Fibroblast of mammary gland (primary cell): ENCODE results near the gene GADL1.

Experiments used
- DNase-seq: peaks from one replicate; pipeline ENCODE4 v3.0.0-alpha.2; 2010; ENCODE audit warnings: low read depth
- H3K4me3 ChIP-seq: 2 replicates; pipeline ENCODE4 v1.5.1; 2011; ENCODE audit warnings: low read depth, mild to moderate bottlenecking, low read length, moderate library complexity; ENCODE audit not compliant: control insufficient read depth
- CTCF ChIP-seq: conservative IDR thresholded peaks from 2 replicates; pipeline ENCODE4 v1.5.1; 2011; ENCODE audit warnings: low read depth, low read length, inconsistent platforms; ENCODE audit not compliant: control insufficient read depth, insufficient read depth

Gene GADL1

DNA sequence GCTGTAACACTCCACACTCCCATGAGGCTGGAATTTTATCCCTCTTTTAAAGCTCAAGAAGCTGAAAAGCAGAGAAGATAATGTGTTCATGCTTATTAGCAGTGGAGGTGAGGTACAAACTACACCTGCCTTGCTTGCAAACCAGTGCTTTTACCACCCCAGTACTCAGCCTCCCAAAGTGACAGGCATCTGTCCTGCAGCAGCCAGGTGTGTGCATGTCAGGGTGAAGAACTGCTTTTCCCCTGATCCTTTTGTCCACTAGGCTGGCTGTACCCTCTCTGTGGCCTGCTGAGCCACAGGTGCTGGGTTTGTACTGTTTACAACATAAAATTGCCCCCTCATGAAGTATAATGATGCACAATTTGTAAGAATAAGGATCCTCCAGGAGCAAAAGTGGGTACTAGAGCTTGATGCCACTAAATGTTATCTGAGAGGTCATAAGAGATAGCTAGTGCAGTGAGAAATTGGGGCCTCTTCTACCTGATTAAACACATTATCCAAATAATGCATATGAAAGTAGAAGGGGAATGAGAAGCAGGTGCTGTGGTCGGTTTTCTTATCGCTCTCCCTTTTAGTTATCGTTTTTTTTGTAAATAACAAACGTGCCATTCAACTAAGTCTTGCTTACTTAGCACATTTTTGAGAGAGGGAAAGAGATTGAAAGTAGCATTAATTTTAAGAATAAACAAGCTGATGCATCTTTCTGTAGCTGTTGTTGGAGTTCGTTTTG lies 39.2 kb upstream of the GADL1 start:
- no peak for TF ChIP-seq CTCF
- DNase-seq = no peak
- no peak overlapping the region for H3K4me3 ChIP-seq

DNA sequence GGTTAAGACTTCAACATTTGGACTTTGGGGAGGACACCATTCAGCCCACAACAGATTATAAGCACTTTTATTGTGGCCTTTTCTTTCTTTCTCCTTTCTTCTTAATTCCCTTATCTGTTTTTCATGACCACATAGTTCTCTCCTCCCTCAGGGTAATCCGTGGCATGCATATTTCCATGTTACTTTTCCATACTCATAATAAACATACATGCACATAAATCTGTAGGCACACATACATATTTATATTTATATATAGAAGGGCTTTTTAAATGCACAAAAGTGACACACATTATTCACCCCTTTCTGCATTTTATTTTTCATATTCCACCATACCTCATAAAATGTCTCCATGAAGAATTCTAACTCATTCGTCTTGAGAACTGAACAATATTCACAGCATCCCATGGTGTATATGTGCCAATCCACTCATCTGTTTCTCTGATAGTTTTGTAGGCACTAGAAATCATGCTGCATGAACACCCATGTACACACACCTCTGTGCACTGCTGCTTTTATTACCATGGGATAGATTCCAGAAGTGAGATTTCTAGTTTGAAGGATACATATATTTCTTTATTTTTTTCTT lies 38.1 kb upstream of the GADL1 start:
- TF ChIP-seq CTCF = no peak
- DNase-seq = no peak
- H3K4me3 ChIP-seq = no peak overlapping the region

DNA sequence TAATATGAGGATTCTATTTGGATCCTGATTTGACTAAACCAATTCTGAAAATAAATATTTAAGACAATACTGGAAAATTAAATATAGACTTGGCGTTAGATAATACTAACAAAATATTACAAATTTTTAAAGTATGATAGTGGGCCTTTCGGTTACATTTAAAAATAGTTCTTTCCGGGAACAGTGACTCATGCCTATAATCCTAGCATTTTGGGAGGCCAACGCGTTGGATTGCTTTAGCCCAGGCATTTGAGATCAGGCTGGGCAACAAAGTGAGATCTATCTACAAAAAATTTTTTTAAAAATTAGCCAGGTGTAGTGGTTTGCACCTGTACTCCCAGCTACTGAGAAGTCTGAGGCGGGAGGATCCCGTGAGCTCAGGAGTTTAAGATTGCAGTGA lies 30.3 kb upstream of the GADL1 start:
- no peak overlapping the region for H3K4me3 ChIP-seq
- no peak for TF ChIP-seq CTCF
- peak; percentile 31 for DNase-seq

DNA sequence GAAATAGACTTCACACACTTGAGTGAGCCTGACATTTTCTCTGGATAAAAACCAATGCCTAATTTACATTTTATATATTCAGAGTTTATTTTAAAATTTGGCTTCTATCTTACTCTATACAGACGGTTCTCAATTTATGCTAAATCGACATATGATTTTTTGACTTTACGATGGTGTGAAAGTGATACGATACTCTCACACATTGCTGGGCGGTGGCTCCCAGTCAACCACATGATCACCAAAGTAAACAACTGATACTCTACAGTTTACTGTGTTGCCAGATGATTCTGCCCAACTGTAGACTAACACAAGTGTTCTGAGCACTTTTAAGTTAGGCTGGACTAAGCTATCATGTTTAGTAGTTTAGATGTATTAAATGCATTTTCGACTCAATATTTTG lies 25.1 kb upstream of the GADL1 start:
- no peak overlapping the region for H3K4me3 ChIP-seq
- no peak for DNase-seq
- TF ChIP-seq CTCF = no peak

GRCh38 chr3:30918761-30919160 lies 24.3 kb upstream of the GADL1 start:
- no peak for DNase-seq
- H3K4me3 ChIP-seq = no peak overlapping the region
- TF ChIP-seq CTCF = no peak

DNA sequence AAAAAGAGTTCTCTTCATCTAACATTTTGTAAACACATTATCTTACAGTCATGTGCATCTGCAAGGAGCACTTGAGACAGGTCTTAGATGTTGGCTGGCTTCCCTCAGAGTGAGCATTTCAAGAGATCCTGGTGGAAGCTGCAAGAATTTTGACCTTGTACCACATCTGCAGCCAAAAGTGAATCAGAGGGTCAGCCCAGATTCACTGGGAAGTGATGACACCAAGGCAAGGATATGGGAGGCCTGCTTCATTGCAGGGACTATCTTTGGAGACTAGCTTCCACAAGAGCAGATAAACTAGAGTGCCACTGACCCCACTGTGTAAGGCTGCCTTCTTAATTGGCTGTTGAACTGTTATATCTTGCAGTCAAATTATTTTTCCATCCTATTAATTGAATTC lies 21.3 kb upstream of the GADL1 start:
- DNase-seq = peak; percentile 76
- H3K4me3 ChIP-seq = no peak overlapping the region
- no peak for TF ChIP-seq CTCF
